Endothelial cell of umbilical vein (primary cell): ENCODE results near the gene ZKSCAN4. TPM values are rescaled to one million over a fixed set of nuclear protein-coding genes. Genes with fewer than 3 reads are reported as not detected.
A peak's percentile ranks its signal among the peaks of the same experiment; 100 is the strongest.

ENCODE experiments used
- BruUV-seq: library from RNA; stranded (reverse); fragments of 400-500 nt; replicated peaks from 2 replicates; lab custom pipeline; 2021; lab: Mats Ljungman, UMichigan
- CTCF ChIA-PET: fragments of 300-600, 350-600 bp; sonication (Branson Sonifier 250); formaldehyde crosslinking; loops from one replicate; lab custom pipeline; 2021; ENCODE audit warnings: antibody characterized with exemption, inconsistent platforms; lab: Charles Lee
- POLR2A ChIA-PET: fragments of 300-600, 350-600 bp; sonication (Branson Sonifier 250); formaldehyde crosslinking; loops from one replicate; lab custom pipeline; 2021; ENCODE audit warnings: antibody characterized with exemption, inconsistent platforms; lab: Charles Lee
- DNase-seq: peaks from one replicate; pipeline ENCODE4 v3.0.0-alpha.2; 2011; ENCODE audit warnings: low read depth, low spot score
- FAIRE-seq: peaks from 2 replicates; lab custom pipeline; 2011; peaks lifted over from hg19 to GRCh38; lab: Jason Lieb, UNC
- H2AFZ ChIP-seq: 2 replicates; pipeline ENCODE4 v1.6.0; 2012; ENCODE audit warnings: low read depth, low read length, control low read depth, inconsistent platforms
- H3K27ac ChIP-seq: 2 replicates; pipeline ENCODE4 v1.5.1; 2011; ENCODE audit warnings: low read depth, mild to moderate bottlenecking, control low read depth, low read length, moderate library complexity; ENCODE audit not compliant: insufficient read depth
- H3K27me3 ChIP-seq, 2 experiments: 2 replicates each; pipeline versions ENCODE4 v1.6.0 to v1.6.1; 2011; ENCODE audit warnings: low read length in 2 of 2, mixed read lengths in 1 of 2; ENCODE audit not compliant: control insufficient read depth in 2 of 2, insufficient read depth in 2 of 2
- H3K36me3 ChIP-seq, 2 experiments: 2 replicates in 1 of 2; 3 replicates in 1 of 2; pipeline ENCODE4 v1.5.1; 2011; ENCODE audit warnings: low read length in 2 of 2, mild to moderate bottlenecking in 1 of 2, moderate library complexity in 1 of 2; ENCODE audit not compliant: control insufficient read depth in 2 of 2, insufficient read depth in 2 of 2; ENCODE audit errors: extremely low read depth in 1 of 2
- H3K4me1 ChIP-seq: 3 replicates; pipeline ENCODE4 v1.5.1; 2011; ENCODE audit warnings: mild to moderate bottlenecking, low read length; ENCODE audit not compliant: control insufficient read depth, insufficient read depth; ENCODE audit errors: extremely low read depth
- H3K4me2 ChIP-seq: 2 replicates; pipeline ENCODE4 v1.6.1; 2011; ENCODE audit warnings: low read length, control low read depth, mixed read lengths; ENCODE audit not compliant: insufficient read depth
- H3K4me3 ChIP-seq, 3 experiments: fragments of 200-600 bp in 1 of 3; sonication (generic), shearing (Covaris generic) in 1 of 3; replicated peaks in 1 of 3; 2 replicates each; pipeline ENCODE4 v1.5.1; 2011 to 2016; ENCODE audit warnings: control low read depth in 3 of 3, low read length in 3 of 3, mild to moderate bottlenecking in 2 of 3, inconsistent platforms in 1 of 3, low read depth in 1 of 3, moderate library complexity in 1 of 3; ENCODE audit not compliant: insufficient read depth in 1 of 3
- H3K79me2 ChIP-seq: 2 replicates; pipeline ENCODE4 v1.6.0; 2012; ENCODE audit warnings: low read length, inconsistent platforms; ENCODE audit not compliant: control insufficient read depth, insufficient read depth
- H3K9ac ChIP-seq: replicated peaks from 2 replicates; pipeline ENCODE3; 2011; ENCODE audit warnings: low read length, control low read depth; ENCODE audit not compliant: insufficient read depth; ENCODE audit errors: extremely low read depth
- H3K9me1 ChIP-seq: replicated peaks from 3 replicates; pipeline ENCODE4 v1.6.0; 2011; ENCODE audit warnings: mild to moderate bottlenecking, low read length; ENCODE audit not compliant: control insufficient read depth, insufficient read depth; ENCODE audit errors: extremely low read depth
- H3K9me3 ChIP-seq: replicated peaks from 2 replicates; pipeline ENCODE4 v1.5.1; 2012; ENCODE audit warnings: low read length, inconsistent platforms; ENCODE audit not compliant: control insufficient read depth, insufficient read depth
- H4K20me1 ChIP-seq: replicated peaks from 2 replicates; pipeline ENCODE3; 2011; ENCODE audit warnings: mild to moderate bottlenecking, low read length; ENCODE audit not compliant: control insufficient read depth, insufficient read depth; ENCODE audit errors: extremely low read depth
- EZH2 ChIP-seq: IDR thresholded peaks from 2 replicates; pipeline ENCODE4 v1.6.1; 2012; ENCODE audit warnings: borderline replicate concordance, low read depth, mild to moderate bottlenecking, moderate library complexity, low read length, inconsistent platforms; ENCODE audit not compliant: severe bottlenecking
- FOS ChIP-seq: IDR thresholded peaks from 2 replicates; pipeline ENCODE4 v1.6.1; 2011; ENCODE audit warnings: mild to moderate bottlenecking, low read length, moderate library complexity, borderline replicate concordance; ENCODE audit not compliant: insufficient read depth
- GATA2 ChIP-seq: IDR thresholded peaks from 2 replicates; pipeline ENCODE4 v1.7.0; 2011; ENCODE audit warnings: low read depth, mild to moderate bottlenecking, moderate library complexity, mixed read lengths, low read length; ENCODE audit not compliant: insufficient read length, insufficient read depth
- JUN ChIP-seq: IDR thresholded peaks from 2 replicates; pipeline ENCODE4 v1.6.1; 2011; ENCODE audit warnings: borderline replicate concordance, low read depth; ENCODE audit not compliant: insufficient read length, insufficient read depth
- MYC ChIP-seq: IDR thresholded peaks from one replicate; pipeline ENCODE4 v1.6.1; 2011; ENCODE audit warnings: mild to moderate bottlenecking, low read depth, low read length
- POLR2A ChIP-seq: IDR thresholded peaks from 2 replicates; pipeline ENCODE4 v1.6.1; 2012; ENCODE audit warnings: low read depth, mild to moderate bottlenecking, control low read depth, low read length
- POLR2AphosphoS5 ChIP-seq: IDR thresholded peaks from 2 replicates; pipeline ENCODE4 v1.6.1; 2012; ENCODE audit warnings: low read depth, mild to moderate bottlenecking, control low read depth, low read length, moderate library complexity; ENCODE audit not compliant: insufficient read depth
- dilution Hi-C: fragments of 300-500 bp; cut with MboI; formaldehyde crosslinking; loops from one replicate; pipeline ENCODE4 v1.15.0; 2019; ENCODE audit warnings: low sequenced_read_pairs; ENCODE audit not compliant: extremely low pct_ligation_motif_present
- intact Hi-C: fragments of 100-400 bp; cut with micrococcal nuclease; formaldehyde crosslinking; loops from one replicate; pipeline ENCODE4 v1.10.0; 2022
- polyA plus RNA-seq, 4 experiments: library from polyadenylated mRNA; depleted of rRNA in 3 of 4; stranded (reverse) in 3 of 4; unstranded in 1 of 4; fragments of >200 nt; gene quantifications; 2 replicates each; pipeline versions ENCODE4 v1.2.1 to v1.2.3, GENCODE V29; 2011 to 2012; ENCODE audit warnings: missing spikeins in 1 of 4
- total RNA-seq: library from RNA; stranded (reverse); gene quantifications from 2 replicates; pipeline ENCODE4 v1.2.3, GENCODE V29; 2021
- TF ChIP-seq, protein P1 (sequence below), 2 donors: IDR thresholded peaks; 1 replicate in 1 of 2; 2 replicates in 1 of 2; pipeline ENCODE4 v1.5.1; 2011; ENCODE audit warnings: low read length in 2 of 2, mild to moderate bottlenecking in 2 of 2, moderate library complexity in 2 of 2, control low read depth in 1 of 2, inconsistent platforms in 1 of 2, low read depth in 1 of 2; ENCODE audit not compliant: insufficient read depth in 1 of 2; ENCODE audit errors: extremely low read depth in 1 of 2
- TF ChIP-seq, protein P2 (sequence below): IDR thresholded peaks from 2 replicates; pipeline ENCODE4 v1.6.1; 2011; ENCODE audit not compliant: insufficient read depth, insufficient read length

The ZKSCAN4 gene
- total and polyA plus RNA-seq, 2 donors (not counting 3 experiments of a cell fraction or from before 2014, with no cell fraction given): 1.3 to 3.6 TPM

DNA sequence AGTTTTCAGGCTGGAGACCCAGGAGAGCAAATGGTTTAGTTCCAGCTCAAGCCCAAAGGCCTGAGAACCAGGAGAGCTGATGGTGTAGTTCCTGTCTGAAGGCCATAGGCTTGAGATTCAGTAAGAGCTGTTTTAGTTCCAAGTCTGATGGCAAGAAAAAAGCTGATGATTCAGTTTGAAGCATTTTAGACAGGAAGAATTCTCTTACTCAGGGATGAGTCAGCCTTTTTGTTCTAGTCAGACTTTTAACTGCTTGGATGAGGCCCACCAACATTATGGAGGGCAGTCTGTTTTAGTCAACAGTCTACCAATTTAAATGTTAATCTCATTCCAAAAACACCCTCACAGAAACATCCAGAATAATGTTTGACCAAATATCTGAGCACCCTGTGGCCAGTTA lies 17.4 kb upstream of the ZKSCAN4 start:
- Histone ChIP-seq H3K9me3 (no peaks in the 10 kb centered on the region), H3K36me3 (peaks cover 9 to 11% of the 10 kb centered on the region in 2 experiments), H3K4me1 (peaks cover 35% of the 10 kb centered on the region), H3K27ac (peak overlapping the region; percentile 67), H3K79me2 (peaks cover 12% of the 10 kb centered on the region), H3K9ac (peak overlapping the region; percentile 13), H3K4me2 (peak overlapping the region; percentile 29), H3K9me1 (no peaks in the 10 kb centered on the region), H3K27me3 (no peaks in the 10 kb centered on the region), H2AFZ (no peak overlapping the region), H4K20me1 (no peaks in the 10 kb centered on the region), H3K4me3 (no peak overlapping the region)
- no TSS peak for BruUV-seq
- FAIRE-seq: peak; percentile 92
- ChIA-PET CTCF (interaction anchor here (0.9 to 1.9 kb wide), 4 partner anchors 11 to 86 kb away, joined by 3 to 9 read pairs (median 3); no protein-coding TSS in a partner anchor), POLR2A (interaction anchor here (0.7 kb wide), 1 partner anchor 10 kb away, joined by 3 read pairs; no protein-coding TSS in a partner anchor)
- DNase-seq: peak; percentile 75
- intact Hi-C loops (loop anchor here (1.0 to 2.0 kb wide), 2 partner anchors 128 to 133 kb away; partner anchors contain the start of gene ZKSCAN8), dilution Hi-C loops (no loop called here)
- TF ChIP-seq FOS (peak; percentile 97), MYC (no peak), JUN (peak; percentile 88), GATA2 (no peak), POLR2A (no peak), POLR2AphosphoS5 (peak; percentile 46), EZH2 (no peak)
- TF ChIP-seq, protein P1, sequence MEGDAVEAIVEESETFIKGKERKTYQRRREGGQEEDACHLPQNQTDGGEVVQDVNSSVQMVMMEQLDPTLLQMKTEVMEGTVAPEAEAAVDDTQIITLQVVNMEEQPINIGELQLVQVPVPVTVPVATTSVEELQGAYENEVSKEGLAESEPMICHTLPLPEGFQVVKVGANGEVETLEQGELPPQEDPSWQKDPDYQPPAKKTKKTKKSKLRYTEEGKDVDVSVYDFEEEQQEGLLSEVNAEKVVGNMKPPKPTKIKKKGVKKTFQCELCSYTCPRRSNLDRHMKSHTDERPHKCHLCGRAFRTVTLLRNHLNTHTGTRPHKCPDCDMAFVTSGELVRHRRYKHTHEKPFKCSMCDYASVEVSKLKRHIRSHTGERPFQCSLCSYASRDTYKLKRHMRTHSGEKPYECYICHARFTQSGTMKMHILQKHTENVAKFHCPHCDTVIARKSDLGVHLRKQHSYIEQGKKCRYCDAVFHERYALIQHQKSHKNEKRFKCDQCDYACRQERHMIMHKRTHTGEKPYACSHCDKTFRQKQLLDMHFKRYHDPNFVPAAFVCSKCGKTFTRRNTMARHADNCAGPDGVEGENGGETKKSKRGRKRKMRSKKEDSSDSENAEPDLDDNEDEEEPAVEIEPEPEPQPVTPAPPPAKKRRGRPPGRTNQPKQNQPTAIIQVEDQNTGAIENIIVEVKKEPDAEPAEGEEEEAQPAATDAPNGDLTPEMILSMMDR (IDR thresholded peaks at IDR 0.05; ENCODE audit: extremely low read depth in 1 of 2, insufficient read depth in 1 of 2, low read depth in 1 of 2, low read length in 2 of 2): no peak
- TF ChIP-seq, protein P2, sequence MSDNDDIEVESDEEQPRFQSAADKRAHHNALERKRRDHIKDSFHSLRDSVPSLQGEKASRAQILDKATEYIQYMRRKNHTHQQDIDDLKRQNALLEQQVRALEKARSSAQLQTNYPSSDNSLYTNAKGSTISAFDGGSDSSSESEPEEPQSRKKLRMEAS: no peak
